HepG2 (cell line): ENCODE results near the gene ENPP7. TPM values are rescaled to one million over a fixed set of nuclear protein-coding genes. Genes with fewer than 3 reads are reported as not detected.

ENCODE experiments used
- CENPT ChIP-seq: sonication (generic); formaldehyde crosslinking; IDR thresholded peaks from 2 replicates; pipeline ENCODE4 v1.8.0; 2022; ENCODE audit warnings: low read depth, mild to moderate bottlenecking, moderate library complexity, missing genetic modification reagents
- CSRNP2 ChIP-seq: sonication (generic); formaldehyde crosslinking; conservative IDR thresholded peaks from 2 replicates; pipeline ENCODE4 v1.8.0; 2022; ENCODE audit warnings: low read depth, missing genetic modification reagents
- KAT8 ChIP-seq: IDR thresholded peaks from 2 replicates; pipeline ENCODE4 v1.6.1; 2016; ENCODE audit warnings: missing genetic modification reagents, missing compliant biosample characterization
- MXD3 ChIP-seq: IDR thresholded peaks from 2 replicates; pipeline ENCODE4 v1.6.1; 2016; ENCODE audit warnings: mild to moderate bottlenecking, missing biosample characterization, missing genetic modification reagents
- RCOR2 ChIP-seq: IDR thresholded peaks from 2 replicates; pipeline ENCODE4 v1.6.1; 2016; ENCODE audit warnings: missing biosample characterization, missing genetic modification reagents
- RXRB ChIP-seq: IDR thresholded peaks from 2 replicates; pipeline ENCODE4 v1.6.1; 2016; ENCODE audit warnings: borderline replicate concordance, missing genetic modification reagents, missing compliant biosample characterization
- SMC3 ChIP-seq: IDR thresholded peaks from 2 replicates; pipeline ENCODE4 v1.6.1; 2011; ENCODE audit warnings: low read length, improper control_type of control experiment
- SP4 ChIP-seq: sonication (generic); formaldehyde crosslinking; IDR thresholded peaks from 2 replicates; pipeline ENCODE4 v1.8.1; 2023; ENCODE audit warnings: mild to moderate bottlenecking, missing genetic modification reagents
- TEAD3 ChIP-seq: optimal IDR thresholded peaks from 2 replicates; pipeline ENCODE3; 2016; ENCODE audit warnings: borderline replicate concordance
- ZC3H13 ChIP-seq: sonication (generic); formaldehyde crosslinking; IDR thresholded peaks from 2 replicates; pipeline ENCODE4 v1.8.1; 2023; ENCODE audit warnings: mild to moderate bottlenecking, missing genetic modification reagents, moderate library complexity
- ZNF12 ChIP-seq: sonication (generic); formaldehyde crosslinking; IDR thresholded peaks from 2 replicates; pipeline ENCODE4 v1.5.0; 2020; ENCODE audit warnings: missing genetic modification reagents
- ZNF232 ChIP-seq: sonication (generic); formaldehyde crosslinking; IDR thresholded peaks from 2 replicates; pipeline ENCODE4 v1.4.0; 2020; ENCODE audit warnings: missing genetic modification reagents, borderline replicate concordance
- ZNF281 ChIP-seq: sonication (generic); formaldehyde crosslinking; IDR thresholded peaks from 2 replicates; pipeline ENCODE4 v1.4.0; 2020; ENCODE audit warnings: missing genetic modification reagents, borderline replicate concordance
- ZNF558 ChIP-seq: sonication (generic); formaldehyde crosslinking; IDR thresholded peaks from 2 replicates; pipeline ENCODE4 v1.9.0; 2022; ENCODE audit warnings: mild to moderate bottlenecking, missing genetic modification reagents, borderline replicate concordance
- polyA plus RNA-seq, 8 experiments: library from polyadenylated mRNA; depleted of rRNA in 3 of 8; stranded (reverse) in 7 of 8; unstranded in 1 of 8; fragments of >200 nt; fragmentation: Illumina TruSeq in 4 of 8; extraction: Trizol in 4 of 8; gene quantifications; 2 replicates each; pipeline versions ENCODE4 v1.2.1 to v1.2.3, GENCODE V29; 2011 to 2016; ENCODE audit warnings: low read depth in 4 of 8, missing spikeins in 1 of 8, mixed read lengths in 1 of 8; ENCODE audit not compliant: insufficient read depth in 1 of 8
- total RNA-seq, 5 experiments: library from RNA; depleted of rRNA; stranded (reverse); fragments of >200 nt; fragmentation: Illumina TruSeq; extraction: Trizol; gene quantifications; 2 replicates each; pipeline ENCODE4 v1.2.3, GENCODE V29; 2016; ENCODE audit warnings: low read depth in 1 of 5
- TF ChIP-seq, protein P1 (sequence below): sonication (generic); formaldehyde crosslinking; conservative IDR thresholded peaks from 2 replicates; pipeline ENCODE4 v1.8.0; 2022; ENCODE audit warnings: mild to moderate bottlenecking, moderate library complexity, missing genetic modification reagents
- TF ChIP-seq, protein P2 (sequence below): IDR thresholded peaks from 2 replicates; pipeline ENCODE4 v1.6.1; 2016; ENCODE audit warnings: low read depth
- TF ChIP-seq, protein P3 (sequence below): sonication (generic); formaldehyde crosslinking; IDR thresholded peaks from 2 replicates; pipeline ENCODE4 v1.4.0; 2020; ENCODE audit warnings: mild to moderate bottlenecking, missing genetic modification reagents
- TF ChIP-seq, protein P4 (sequence below): sonication (generic); formaldehyde crosslinking; IDR thresholded peaks from 2 replicates; pipeline ENCODE4 v1.4.0; 2020; ENCODE audit warnings: mild to moderate bottlenecking, low read depth, missing genetic modification reagents

Gene ENPP7
- total and polyA plus RNA-seq, 2 of the 13 experiments (the other 11 are each of a cell fraction or from before 2014, with no cell fraction given), result 1.1 to 2.2 TPM

DNA sequence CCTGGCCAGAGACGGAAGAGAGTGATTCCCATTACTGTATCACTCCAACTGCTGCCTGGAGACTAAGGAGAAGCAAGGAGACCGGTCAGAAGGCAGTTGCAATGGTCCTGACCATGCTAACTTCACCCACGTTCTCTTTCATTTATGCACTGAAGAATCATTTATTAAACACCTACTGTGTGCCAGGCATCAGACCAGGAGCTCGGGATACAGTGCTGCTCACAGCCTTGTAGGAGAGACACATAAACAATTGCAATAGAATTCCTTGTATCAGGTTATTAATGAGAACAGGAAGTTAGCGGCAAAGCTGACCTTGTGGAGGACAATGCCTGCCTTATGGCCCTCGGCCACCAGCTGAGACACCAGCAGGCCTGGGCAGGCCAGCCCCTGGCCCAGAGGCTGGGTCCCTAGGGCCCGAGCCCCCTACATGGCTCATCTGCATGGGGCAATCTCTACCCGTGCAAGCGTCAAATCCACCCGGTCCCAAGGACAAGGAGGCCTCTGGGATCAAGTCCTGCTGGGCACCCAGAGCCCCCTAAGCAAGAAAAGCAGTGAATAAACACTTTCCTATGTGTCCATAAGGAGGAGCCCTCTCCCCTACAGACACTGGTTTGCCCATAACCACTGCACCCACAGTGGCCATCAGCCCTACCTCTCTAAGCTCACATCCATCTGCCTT is 8.6 kb upstream of the ENPP7 start (continued):
- TF ChIP-seq, protein P1, sequence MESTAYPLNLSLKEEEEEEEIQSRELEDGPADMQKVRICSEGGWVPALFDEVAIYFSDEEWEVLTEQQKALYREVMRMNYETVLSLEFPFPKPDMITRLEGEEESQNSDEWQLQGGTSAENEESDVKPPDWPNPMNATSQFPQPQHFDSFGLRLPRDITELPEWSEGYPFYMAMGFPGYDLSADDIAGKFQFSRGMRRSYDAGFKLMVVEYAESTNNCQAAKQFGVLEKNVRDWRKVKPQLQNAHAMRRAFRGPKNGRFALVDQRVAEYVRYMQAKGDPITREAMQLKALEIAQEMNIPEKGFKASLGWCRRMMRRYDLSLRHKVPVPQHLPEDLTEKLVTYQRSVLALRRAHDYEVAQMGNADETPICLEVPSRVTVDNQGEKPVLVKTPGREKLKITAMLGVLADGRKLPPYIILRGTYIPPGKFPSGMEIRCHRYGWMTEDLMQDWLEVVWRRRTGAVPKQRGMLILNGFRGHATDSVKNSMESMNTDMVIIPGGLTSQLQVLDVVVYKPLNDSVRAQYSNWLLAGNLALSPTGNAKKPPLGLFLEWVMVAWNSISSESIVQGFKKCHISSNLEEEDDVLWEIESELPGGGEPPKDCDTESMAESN (CRISPR knock-in tag), result no peak
- TF ChIP-seq CSRNP2 (no peak), KAT8 (CRISPR knock-in tag) (peak; percentile 58), SMC3 (peak; percentile 78), SP4 (CRISPR knock-in tag) (no peak), ZNF558 (no peak), ZNF12 (CRISPR knock-in tag) (no peak), RXRB (CRISPR knock-in tag) (peak; percentile 37; the same call in 1 of the 2 replicates), MXD3 (CRISPR knock-in tag) (0 out of 2 replicates have a peak, but pooled peaks have one; percentile 30), RCOR2 (CRISPR knock-in tag) (0 out of 2 replicates have a peak, but pooled peaks have one; percentile 23), ZC3H13 (CRISPR knock-in tag) (no peak), TEAD3 (CRISPR knock-in tag) (peak; percentile 28), ZNF232 (CRISPR knock-in tag) (peak; percentile 80; the same call in 1 of the 2 replicates), ZNF281 (CRISPR knock-in tag) (no peak), CENPT (0 out of 2 replicates have a peak, but pooled peaks have one; percentile 48)
- TF ChIP-seq, protein P2, sequence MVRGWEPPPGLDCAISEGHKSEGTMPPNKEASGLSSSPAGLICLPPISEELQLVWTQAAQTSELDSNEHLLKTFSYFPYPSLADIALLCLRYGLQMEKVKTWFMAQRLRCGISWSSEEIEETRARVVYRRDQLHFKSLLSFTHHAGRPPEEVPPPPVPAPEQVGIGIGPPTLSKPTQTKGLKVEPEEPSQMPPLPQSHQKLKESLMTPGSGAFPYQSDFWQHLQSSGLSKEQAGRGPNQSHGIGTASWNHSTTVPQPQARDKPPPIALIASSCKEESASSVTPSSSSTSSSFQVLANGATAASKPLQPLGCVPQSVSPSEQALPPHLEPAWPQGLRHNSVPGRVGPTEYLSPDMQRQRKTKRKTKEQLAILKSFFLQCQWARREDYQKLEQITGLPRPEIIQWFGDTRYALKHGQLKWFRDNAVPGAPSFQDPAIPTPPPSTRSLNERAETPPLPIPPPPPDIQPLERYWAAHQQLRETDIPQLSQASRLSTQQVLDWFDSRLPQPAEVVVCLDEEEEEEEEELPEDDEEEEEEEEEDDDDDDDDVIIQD (CRISPR knock-in tag), result 0 out of 2 replicates have a peak, but pooled peaks have one; percentile 22
- TF ChIP-seq, protein P3, sequence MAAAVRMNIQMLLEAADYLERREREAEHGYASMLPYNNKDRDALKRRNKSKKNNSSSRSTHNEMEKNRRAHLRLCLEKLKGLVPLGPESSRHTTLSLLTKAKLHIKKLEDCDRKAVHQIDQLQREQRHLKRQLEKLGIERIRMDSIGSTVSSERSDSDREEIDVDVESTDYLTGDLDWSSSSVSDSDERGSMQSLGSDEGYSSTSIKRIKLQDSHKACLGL, result no peak
- TF ChIP-seq, protein P4, sequence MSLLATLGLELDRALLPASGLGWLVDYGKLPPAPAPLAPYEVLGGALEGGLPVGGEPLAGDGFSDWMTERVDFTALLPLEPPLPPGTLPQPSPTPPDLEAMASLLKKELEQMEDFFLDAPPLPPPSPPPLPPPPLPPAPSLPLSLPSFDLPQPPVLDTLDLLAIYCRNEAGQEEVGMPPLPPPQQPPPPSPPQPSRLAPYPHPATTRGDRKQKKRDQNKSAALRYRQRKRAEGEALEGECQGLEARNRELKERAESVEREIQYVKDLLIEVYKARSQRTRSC (CRISPR knock-in tag), result no peak
